Hematopoietic multipotent progenitor cell treated with erythropoietin and hydrocortisone succinate and interleukin-3 and kit ligand, for 6 days (in vitro differentiated cells): ENCODE results near the gene NUBPL.
"Not testable (repeated sequence)": the region's sequence is repeated elsewhere in the genome, so short reads cannot be mapped to it uniquely, and the experiment has no call there.

Experiments
- DNase-seq: peaks from one replicate; pipeline ENCODE4 v3.0.0-alpha.2; 2015

Gene NUBPL

DNA sequence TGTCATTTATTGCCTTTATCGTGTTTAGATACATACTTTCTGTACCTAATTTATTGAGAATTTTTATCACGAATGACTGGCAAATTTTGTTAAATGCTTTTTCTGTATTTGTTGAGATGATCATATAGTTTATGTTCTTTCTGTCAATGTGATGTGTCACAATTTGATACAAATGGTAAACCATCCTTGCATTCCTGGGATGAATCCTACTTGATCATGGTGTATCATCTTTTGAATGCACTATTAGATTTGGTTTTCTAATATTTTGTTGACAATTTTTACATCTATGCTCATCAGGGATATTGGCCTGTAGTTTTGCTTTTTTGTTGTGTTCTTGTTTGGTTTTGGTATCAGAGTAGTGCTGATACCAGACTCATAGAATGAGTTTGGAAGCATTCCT, 185.1 kb downstream of the NUBPL start:
- no peak for DNase-seq

DNA sequence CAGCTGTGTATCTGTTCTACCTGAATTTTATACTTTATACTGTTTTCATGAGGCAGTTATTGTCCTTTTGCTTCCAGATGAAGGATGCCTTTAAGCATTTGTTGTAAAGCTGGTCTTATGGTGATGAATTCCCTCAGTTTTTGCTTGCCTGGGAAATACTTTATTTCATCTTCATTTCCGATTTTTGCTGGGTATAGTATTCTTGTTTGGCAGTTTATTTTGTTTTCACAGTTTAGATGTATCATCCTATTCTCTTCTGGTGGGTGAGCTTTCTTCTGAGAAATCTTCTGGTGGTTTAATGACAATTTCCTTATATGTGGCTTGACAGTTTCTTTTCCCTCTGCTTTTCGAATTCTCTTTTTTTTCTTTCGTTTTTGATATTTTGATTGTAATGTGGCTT, 188.1 kb downstream of the NUBPL start:
- no peak for DNase-seq

DNA sequence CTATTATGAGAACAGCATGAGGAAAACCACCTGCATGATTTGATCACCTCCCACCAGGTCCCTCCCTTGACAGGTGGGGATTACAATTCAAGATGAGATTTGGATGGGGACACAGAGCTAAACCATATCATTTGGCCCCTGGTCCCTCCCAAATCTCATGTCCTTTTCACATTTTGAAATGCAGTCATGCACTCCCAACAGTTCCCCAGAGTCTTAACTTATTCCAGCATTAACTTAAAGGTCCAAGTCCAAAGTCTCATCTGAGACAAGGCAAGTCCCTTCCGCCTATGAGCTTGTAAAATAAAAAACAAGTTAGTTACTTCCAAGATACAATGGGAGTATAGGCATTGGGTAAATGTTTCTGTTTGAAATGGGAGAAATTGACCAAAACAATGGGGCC, 189.8 kb downstream of the NUBPL start:
- not testable (repeated sequence) for DNase-seq

DNA sequence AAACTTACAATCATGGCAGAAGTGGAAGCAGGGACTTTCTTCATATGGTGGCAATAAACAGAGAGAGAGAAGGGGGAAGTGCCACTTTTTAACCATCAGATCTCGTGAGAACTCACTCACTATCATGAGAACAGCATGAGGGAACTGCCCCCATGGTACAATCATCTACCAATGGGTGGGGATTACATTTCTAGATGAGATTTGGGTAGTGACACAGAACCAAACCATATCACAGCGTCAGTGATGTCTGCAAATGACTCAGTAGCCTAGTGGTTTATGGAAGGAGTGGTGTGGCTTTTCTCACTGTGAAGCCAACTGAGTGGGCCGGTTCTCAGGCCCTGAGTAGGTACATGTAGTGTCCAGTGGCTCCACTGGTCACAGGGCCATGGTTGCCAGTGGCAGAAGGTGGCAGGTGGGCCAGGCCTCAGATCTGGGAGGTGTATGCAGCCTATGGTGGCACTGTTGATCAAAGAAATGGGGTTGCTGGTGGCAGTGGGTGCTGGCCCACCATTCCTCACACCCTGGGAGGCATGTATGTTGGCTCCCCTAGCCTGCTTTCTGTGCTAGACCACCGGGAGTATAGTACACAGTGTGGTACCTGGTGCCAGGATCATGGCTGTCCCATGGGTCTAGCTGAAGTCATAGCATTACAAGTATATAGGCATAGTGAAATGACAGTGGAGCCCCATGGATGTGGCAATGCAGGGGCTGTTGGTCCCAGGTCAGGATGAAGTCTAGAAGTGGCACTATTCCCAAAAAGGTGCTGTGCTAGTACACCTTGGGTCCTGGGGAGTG, 191.9 kb downstream of the NUBPL start:
- DNase-seq: no peak

DNA sequence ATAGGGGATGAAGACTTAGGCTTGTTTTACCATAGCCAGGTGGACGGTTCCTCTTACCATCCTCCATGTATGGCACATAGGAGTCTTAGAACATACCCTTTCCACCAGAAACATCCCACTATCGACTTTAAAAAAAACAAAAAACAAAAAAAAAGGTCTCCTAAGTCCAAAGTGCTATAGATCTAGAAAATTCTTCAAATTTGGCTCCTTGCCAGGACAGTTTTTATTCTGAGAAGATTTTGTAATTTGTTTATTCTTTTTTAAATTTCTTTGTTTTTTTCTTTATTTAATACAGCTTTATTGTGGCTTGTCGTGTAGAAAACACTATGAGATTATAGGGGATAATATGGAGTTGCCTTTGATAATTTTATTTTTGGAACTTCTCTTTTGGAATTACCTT, 197.7 kb downstream of the NUBPL start:
- DNase-seq: peak; percentile 8

DNA sequence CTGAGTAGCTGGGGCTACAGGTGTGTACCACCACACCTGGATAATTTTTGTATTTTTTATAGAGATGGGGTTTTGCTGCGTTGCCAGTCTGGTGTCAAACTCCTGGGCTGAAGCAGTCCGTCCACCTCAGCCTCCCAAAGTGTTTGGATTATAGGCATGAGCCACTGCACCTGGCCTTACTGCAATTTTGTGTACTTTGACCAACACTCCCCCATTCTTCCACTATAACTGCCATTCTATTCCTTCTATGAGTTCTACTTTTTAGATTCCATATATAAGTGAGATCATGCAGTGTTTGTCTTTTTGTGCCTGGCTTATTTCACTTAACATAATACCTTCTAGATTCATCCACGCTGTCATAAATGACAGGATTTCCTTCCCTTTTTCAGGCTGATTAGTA, 199.1 kb downstream of the NUBPL start:
- no peak for DNase-seq

DNA sequence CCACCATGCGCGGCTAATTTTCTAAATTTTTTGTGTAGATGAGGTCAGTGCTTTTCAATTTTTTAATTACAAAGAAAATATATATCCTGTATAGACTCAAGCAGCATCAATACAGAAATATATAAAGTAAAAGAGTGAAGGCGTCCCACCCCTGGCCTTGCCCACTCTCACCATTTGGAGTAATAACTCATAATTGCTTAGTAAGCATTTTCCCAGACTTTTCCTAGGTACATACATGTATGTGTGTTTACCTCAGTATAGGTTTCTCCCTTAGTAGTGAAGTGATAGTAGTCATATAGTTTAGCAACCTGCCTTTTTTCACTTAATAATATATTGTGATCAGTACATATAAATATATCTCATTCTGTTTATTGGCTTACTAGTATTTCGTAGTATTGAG, 200.1 kb downstream of the NUBPL start:
- no peak for DNase-seq

DNA sequence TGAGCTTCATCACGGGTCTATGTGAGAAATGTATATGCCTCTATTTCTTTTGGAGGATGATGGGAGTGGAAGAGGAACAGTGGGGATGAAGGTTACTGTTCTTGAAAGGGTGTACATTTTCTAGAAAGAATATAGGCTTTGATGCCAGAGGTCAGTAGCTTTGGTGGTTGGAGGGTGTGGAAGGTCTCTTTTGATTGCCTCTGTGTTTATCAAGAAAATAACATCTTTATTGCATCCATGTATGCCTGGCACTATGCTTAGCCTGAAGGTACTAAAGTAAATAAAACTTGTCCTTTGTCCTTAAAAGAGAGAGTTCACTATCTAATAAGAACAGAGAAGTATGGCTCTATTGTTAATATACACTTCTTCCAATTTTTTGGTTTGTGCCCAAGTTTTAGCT, 201.8 kb downstream of the NUBPL start:
- DNase-seq: no peak

DNA sequence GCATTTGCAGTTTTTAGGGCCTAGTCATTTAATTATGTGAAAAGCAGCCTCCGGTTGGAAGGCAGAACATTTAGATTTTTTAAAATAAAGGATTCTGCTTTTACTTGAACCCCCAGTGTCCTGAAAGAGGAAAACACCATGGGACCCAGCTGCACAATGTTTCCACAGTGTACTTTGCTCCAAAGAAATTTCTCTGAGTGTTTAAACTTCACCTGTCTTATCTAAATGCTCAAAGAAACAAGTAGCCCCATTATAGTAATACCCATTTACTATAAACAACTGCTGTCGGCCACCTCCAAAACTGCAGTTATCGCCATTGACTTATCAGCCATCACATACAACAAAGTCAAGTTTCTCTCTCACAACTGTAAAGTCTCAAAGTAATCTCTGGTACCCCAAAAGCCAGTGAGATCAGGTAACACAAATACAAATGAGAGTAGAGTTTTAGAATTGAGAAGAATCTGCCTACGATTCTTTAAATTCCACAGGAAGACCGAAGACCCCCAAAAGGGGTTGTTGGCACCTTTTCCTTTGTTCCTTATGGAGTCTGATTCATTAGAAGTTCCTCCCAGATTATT, 205.2 kb downstream of the NUBPL start:
- no peak for DNase-seq

DNA sequence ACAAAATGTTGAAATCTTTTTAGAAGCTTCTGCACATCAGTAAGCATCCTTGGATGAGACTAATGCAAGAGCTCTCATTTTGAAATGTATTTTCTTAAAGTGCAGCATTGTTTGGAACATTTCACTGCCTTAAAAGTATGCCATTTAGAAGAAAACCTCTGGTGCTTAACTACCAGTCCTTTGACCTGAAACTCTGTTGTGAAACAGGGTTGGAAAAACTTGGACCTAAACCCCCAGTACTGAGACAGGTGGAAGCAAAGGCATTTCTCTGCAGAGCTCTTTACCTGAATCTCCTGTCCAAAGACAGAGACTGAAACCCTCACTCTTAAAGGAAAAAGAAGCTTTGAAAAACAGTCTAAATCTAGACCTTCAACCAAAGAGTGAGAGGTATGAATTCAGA, 207.2 kb downstream of the NUBPL start:
- DNase-seq: no peak

DNA sequence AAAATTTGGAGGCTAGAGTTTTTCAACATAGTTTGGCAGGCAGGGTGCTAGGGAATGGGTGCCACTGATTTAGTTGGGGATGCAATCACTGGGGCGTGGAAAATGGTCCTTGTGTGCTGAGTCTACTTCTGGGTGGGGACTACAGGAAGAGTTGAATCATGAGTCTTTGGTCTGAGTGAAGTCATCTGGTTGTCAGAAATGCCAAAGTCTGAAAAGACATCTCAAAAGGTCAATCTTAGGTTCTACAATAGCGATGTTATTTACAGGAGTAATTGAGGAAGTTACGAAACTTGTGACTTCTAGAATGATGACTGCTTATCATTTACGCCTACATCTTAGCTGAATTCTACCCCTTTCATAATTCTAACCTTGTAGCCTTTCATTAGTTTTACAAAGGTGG, 209.1 kb downstream of the NUBPL start:
- DNase-seq: peak; percentile 31

DNA sequence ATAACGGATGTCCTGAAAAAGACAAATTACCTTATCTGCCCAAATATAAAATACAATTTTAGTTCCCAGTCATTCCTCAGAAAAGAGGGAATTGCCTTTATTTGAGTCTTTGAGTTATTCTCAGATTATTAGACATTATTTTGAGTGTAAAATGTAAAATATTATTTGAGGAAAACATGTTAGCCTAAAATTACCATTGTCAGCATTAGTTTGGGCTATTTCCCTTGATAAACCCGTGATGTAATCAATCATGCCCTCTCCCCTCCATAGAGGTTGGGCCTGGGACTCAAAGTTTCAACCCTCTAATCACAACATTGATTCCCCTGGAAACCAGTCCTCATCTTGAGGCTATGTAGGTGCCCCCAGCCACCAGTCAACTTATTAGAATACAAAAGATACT, 213.4 kb downstream of the NUBPL start:
- DNase-seq: no peak

DNA sequence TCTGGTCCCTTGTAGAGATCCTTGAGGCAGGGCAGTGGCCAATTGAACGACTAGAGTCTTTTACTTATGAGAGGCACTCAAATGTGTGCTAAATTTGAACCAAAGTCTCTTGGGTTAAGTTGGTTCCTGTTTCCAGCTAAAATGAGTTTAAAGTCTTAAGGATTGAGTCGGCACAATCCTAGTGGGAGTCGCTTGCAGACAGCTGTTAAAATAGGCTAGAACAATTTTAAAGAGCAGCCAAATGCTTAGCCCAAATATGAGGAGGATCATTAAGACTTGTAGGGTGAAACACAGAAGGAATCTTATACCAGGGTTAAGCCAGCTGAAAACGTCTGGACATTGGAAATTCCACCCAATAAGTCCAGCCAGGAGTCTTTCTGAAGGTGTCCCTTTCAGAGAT, 216.1 kb downstream of the NUBPL start:
- DNase-seq: no peak

DNA sequence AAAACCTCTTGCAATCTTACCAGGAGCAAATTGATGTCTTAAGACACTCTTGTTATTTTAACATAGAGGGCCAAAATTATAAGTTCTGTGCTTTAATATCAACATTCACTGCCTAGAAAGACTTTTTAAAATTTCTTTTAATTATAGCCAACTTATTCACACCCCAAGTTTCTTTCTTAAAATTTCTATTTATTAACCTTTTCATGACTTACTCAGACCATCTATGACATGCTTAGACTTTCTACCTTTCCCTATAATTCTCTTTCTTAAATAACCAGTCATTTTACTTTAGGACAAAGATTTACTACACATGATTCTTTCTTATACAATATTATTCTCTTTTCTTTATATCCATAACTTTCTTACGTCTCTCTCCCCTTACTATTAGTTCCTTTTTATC, 220.4 kb downstream of the NUBPL start:
- peak; percentile 5 for DNase-seq

DNA sequence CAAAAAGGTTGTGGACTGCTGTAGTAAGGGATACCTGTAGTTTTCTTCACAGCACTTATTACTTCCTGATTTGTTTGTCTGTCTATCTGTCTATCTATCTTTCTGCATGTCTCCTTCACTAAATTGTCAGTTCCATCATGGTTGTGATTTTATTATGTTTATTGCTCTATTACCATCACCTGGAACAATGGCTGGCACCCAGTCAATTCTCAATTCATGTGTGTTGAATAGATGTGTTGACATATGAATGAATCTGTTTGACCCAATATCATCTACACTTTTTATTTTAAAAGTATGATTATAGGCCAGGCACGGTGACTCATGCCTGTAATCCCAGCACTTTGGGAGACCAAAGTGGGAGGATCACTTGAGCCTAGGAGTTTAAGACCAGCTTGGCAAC, 224.4 kb downstream of the NUBPL start:
- no peak for DNase-seq

DNA sequence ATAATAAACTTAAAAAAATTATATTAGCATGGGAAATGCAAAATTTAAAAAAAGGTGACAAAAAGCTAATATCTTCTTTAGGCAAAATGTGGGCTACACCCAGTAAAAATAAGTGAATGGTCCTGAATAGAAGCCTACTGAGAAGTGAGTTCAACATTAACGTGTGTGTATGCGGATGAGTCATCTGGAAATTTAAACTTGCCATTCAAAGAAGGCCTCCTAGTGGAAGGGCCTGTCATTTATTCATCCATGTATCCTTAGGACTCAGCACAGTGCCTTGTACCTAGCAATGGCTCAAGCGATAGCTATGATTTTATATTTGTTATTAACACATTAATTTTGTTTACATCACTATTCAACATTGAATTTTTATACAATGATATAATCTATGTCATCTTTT, 226.2 kb downstream of the NUBPL start:
- peak; percentile 15 for DNase-seq

DNA sequence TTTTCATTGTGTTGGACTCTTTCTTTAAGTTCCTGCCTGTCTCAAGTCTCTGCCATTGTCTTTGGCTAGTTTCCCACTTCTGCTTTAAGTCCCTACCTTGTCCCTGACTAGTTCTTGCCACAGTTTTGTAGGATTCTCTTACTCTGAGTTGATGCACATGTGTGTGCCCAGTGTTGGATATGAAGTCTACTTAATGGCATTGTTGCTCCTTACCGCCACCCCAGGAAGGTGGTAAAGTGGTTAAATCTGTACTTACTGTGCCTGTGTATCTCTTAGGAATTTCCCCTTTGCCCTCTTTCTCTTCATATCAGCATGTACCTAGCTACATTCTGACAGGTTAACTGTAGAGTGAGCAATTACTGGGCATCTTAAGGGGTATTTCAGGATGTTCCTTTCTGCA, 227.1 kb downstream of the NUBPL start:
- no peak for DNase-seq

DNA sequence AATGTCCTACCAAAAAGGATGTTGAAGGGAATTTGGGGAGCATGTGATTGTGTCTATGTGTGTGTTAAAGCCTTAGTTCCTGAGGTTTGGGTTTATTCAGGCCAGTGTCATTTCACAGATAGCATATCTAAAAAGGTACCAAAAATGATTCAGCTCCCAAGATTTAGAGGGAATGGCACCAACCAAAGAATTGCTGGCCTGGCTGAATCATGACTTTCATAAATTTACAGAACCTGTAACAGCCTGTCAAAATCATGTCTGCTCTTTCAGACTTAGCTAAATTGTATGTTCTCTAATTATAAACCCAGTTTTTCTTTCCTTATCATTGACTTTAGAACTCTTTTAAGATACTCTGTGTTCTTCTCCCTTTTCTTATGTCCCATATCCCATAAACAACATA, 231.5 kb downstream of the NUBPL start:
- no peak for DNase-seq

DNA sequence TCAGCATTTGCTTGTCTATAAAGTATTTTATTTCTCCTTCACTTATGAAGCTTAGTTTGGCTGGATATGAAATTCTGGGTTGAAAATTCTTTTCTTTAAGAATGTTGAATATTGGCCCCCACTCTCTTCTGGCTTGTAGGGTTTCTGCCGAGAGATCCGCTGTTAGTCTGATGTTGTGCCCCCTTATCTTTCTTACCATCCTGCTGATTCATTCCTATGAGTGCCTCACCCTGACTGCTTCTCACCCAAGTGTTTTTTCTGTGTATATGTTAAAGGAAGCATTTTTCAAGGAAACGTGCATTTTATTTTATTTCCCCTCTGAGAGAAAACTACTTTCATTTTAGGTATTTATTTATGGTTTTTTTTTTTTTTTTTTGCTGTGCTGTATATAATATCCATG, 236.7 kb downstream of the NUBPL start:
- peak; percentile 10 for DNase-seq

DNA sequence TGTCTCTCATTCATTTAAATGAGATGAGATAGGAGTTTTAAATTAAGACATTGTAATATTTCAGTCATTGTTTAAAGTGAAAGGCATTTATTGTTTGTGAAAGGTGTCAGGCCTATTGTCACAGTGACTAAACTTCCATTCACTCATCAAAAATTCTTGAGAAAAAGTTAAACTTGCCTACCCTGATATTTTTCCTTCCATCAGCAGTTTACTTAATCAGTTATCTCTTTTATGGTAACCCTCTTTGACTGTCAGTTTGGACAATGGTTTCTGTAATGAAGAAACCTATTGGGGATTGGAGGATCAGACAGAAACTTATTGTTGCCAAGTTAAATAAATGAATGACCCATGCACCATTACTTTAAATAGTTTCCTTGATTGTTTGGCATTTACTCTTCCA, 241.6 kb downstream of the NUBPL start:
- no peak for DNase-seq

DNA sequence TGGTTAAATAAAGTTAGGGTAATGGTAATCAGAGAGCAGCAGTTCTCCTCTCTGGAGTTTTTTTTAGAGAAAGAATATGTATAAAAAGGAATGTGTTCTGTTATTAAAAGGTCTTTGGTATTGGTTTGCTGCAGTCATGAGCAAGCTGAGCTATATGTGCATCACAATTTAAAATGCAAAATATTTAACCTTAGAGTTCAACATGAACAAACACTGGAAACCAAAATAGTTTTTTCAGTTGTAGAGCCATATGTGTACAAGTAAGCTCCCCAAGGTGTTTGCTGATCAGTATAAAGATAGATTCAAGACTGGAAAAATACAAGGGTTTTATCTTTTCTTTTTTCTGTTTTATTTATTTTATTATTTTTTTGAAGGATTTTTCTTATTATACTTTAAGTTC, 245.0 kb downstream of the NUBPL start:
- DNase-seq: no peak

DNA sequence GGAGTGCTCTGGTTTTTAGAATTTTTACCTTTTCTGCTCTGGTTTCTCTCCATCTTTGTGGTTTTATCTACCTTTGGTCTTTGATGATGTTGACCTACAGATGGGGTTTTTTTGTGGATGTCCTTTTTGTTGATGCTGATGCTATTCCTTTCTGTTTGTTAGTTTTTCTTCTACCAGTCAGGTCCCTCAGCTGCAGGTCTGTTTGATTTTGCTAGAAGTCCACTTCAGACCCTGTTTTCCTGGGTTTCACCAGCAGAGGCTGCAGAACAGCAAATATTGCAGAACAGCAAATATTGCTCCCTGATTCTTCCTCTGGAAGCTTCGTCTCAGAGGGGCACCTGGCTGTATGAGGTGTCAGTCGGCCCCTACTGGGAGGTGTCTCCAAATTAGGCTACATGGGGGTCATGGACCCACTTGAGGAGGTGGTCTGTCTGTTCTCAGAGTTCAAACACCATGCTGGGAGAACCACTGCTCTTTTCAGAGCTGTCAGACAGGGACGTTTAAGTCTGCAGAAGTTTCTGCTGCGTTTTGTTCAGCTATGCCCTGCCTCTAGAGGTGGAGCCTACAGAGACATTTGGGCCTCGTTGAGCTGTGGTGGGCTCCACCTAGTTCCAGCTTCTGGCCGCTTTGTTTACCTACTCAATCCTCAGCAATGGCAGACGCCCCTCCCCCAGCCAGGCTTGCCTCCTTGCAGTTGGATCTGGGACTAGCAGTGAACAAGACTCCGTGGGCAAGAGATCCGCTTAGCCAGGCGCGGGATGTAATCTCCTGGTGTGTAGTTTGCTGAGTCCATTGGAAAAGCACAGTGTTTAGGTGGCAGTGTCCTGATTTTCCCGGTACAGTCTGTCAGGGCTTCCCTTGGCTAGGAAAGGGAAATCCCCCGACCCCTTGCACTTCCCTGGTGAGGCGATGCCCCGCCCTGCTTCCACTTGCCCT, 250.8 kb downstream of the NUBPL start:
- not testable (repeated sequence) for DNase-seq

DNA sequence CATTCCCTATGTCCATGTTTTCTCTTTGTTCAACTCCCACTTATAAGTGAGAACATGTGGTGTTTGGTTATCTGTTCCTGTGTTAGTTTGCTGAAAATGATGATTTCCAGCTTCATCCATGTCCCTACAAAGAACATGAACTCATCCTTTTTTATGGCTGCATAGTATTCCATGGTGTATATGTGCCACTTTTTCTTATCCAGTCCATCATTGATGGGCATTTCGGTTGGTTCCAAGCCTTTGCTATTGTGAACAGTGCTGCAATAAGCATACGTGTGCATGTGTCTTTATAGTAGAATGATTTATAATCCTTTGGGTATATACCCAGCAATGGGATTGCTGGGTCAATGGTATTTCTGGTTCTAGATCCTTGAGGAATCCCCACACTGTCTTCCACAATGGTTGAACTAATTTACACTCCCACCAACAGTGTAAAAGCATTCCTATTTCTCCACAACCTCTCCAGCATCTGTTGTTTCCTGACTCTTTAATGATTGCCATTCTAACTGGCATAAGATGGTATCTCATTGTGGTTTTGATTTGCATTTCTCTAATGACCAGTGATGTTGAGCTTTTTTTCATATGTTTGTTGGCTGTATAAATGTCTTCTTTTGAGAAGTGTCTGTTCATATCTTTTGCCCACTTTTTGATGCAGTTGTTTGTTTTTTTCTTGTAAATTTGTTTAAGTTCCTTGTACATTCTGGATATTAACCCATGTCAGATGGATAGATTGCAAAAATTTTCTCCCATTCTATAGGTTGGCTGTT, 252.7 kb downstream of the NUBPL start:
- not testable (repeated sequence) for DNase-seq
